ENCODE data around the gene PTPRK. TPM values are rescaled to one million over a fixed set of nuclear protein-coding genes. Genes with fewer than 3 reads are reported as not detected.
A peak's percentile ranks its signal among the peaks of the same experiment; 100 is the strongest.

Gene PTPRK
- total RNA-seq, 1 experiment from 2014 or later: 53.8 TPM

DNA sequence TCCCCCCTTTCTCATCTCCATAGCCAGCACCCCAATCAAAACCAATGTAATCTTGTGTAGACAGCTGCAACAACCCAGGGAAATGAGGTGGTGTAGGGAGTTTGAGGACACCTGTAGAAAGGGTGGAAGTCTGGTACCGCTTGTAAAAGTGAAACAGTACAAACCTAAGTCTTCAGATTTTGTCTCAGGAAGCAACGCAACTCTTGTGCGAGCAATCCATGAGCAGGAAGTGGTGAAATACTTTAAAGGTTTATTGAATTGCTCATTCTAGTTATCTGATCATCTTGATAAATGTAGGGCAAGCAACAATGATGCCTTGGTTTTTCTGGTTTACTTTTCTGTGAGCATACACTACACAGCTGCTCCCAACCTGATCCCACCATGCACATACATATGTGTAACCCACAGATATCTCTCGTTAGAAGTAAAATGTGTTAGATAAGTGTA, 548.4 kb downstream of the PTPRK start:
- H3K79me2 ChIP-seq (ENCODE audit: low read length): no peaks in the 10 kb centered on the region
- TF ChIP-seq, protein P1, sequence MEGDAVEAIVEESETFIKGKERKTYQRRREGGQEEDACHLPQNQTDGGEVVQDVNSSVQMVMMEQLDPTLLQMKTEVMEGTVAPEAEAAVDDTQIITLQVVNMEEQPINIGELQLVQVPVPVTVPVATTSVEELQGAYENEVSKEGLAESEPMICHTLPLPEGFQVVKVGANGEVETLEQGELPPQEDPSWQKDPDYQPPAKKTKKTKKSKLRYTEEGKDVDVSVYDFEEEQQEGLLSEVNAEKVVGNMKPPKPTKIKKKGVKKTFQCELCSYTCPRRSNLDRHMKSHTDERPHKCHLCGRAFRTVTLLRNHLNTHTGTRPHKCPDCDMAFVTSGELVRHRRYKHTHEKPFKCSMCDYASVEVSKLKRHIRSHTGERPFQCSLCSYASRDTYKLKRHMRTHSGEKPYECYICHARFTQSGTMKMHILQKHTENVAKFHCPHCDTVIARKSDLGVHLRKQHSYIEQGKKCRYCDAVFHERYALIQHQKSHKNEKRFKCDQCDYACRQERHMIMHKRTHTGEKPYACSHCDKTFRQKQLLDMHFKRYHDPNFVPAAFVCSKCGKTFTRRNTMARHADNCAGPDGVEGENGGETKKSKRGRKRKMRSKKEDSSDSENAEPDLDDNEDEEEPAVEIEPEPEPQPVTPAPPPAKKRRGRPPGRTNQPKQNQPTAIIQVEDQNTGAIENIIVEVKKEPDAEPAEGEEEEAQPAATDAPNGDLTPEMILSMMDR (conservative IDR thresholded peaks at IDR 0.05; ENCODE audit: low read depth, low read length): no peak
- TF ChIP-seq EZH2 (IDR thresholded peaks at IDR 0.05; ENCODE audit: low read length, unreplicated experiment) (no peak), EZH2phosphoT487 (IDR thresholded peaks at IDR 0.05; ENCODE audit: borderline replicate concordance, low read length) (no peak)
- peak overlapping the region; percentile 45; the same call in 1 of the 2 replicates for H3K4me3 ChIP-seq (ENCODE audit: low read length)
- H3F3A ChIP-seq (ENCODE audit: low read length, unreplicated experiment): no peaks in the 10 kb centered on the region
- DNase-seq (peak; percentile 89), ATAC-seq (peak; percentile 94)
- H3K9ac ChIP-seq (ENCODE audit: low read length): 0 out of 2 replicates have a peak overlapping the region, but pooled peaks have one; percentile 23
- H3K27me3 ChIP-seq (ENCODE audit: low read length): no peaks in the 10 kb centered on the region
- BruUV-seq (replicated peaks): no TSS peak
- ChIA-PET POLR2A (ENCODE audit: unreplicated experiment) (no interaction called here), CTCF (no interaction called here)
- H4K20me1 ChIP-seq (ENCODE audit: low read length): no peaks in the 10 kb centered on the region
- peak overlapping the region; percentile 76 for H3K4me2 ChIP-seq (ENCODE audit: low read length)
- no peaks in the 10 kb centered on the region for H3K9me2 ChIP-seq (replicated peaks; ENCODE audit: low read length)
- peaks cover 18% of the 10 kb centered on the region for H3K4me1 ChIP-seq (ENCODE audit: insufficient read depth, low read length)
- no peaks in the 10 kb centered on the region for H3K9me3 ChIP-seq (ENCODE audit: low read length)
- H3K36me3 ChIP-seq (ENCODE audit: low read depth, low read length): no peaks in the 10 kb centered on the region; the same call in none of the 2 replicates
- H3K27ac ChIP-seq (ENCODE audit: low read length): peak overlapping the region; percentile 85
- intact Hi-C loops (cut with micrococcal nuclease): loop anchor here (1.0 to 2.0 kb wide), 2 partner anchors 112 to 235 kb away; no protein-coding TSS in a partner anchor
- H2AFZ ChIP-seq (ENCODE audit: low read length): peak overlapping the region; percentile 52; the same call in 1 of the 2 replicates

DNA sequence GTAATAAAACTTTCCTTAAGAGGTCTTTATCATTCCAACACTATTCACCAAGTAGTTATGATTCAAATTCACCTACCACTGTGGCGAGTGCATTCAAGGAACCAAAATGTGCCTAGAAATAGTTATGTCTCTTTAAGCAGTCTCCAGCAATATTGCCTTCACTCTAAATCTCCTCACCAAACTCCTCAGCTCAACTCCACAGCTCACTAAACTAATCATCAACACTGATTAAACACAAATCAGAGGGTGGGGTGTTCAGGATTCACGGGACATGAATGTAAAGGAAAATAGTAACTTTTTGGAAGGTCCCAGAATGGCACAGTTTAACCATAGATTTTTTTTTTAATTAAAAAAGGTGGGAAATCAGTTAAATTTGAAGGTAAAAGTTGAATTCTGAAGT, 549.0 kb downstream of the PTPRK start:
- Histone ChIP-seq H3K27ac (ENCODE audit: low read length) (peak overlapping the region; percentile 85), H3K4me3 (ENCODE audit: low read length) (peak overlapping the region; percentile 42; the same call in 1 of the 2 replicates), H3K79me2 (ENCODE audit: low read length) (no peaks in the 10 kb centered on the region), H3F3A (ENCODE audit: low read length, unreplicated experiment) (no peaks in the 10 kb centered on the region), H3K4me2 (ENCODE audit: low read length) (peak overlapping the region; percentile 76), H2AFZ (ENCODE audit: low read length) (no peak overlapping the region), H3K9ac (ENCODE audit: low read length) (0 out of 2 replicates have a peak overlapping the region, but pooled peaks have one; percentile 23), H3K9me3 (ENCODE audit: low read length) (no peaks in the 10 kb centered on the region), H3K4me1 (ENCODE audit: insufficient read depth, low read length) (peaks cover 18% of the 10 kb centered on the region), H3K36me3 (ENCODE audit: low read depth, low read length) (no peaks in the 10 kb centered on the region; the same call in none of the 2 replicates), H4K20me1 (ENCODE audit: low read length) (no peaks in the 10 kb centered on the region), H3K9me2 (replicated peaks; ENCODE audit: low read length) (no peaks in the 10 kb centered on the region), H3K27me3 (ENCODE audit: low read length) (no peaks in the 10 kb centered on the region)
- no peak for DNase-seq
- no peak for ATAC-seq
- BruUV-seq (replicated peaks): no TSS peak
- intact Hi-C loops (cut with micrococcal nuclease): no loop called here
- TF ChIP-seq EZH2 (IDR thresholded peaks at IDR 0.05; ENCODE audit: low read length, unreplicated experiment) (no peak), EZH2phosphoT487 (IDR thresholded peaks at IDR 0.05; ENCODE audit: borderline replicate concordance, low read length) (no peak)
- TF ChIP-seq, protein P1 (conservative IDR thresholded peaks at IDR 0.05; ENCODE audit: low read depth, low read length): no peak
- ChIA-PET POLR2A (ENCODE audit: unreplicated experiment) (no interaction called here), CTCF (no interaction called here)

DNA sequence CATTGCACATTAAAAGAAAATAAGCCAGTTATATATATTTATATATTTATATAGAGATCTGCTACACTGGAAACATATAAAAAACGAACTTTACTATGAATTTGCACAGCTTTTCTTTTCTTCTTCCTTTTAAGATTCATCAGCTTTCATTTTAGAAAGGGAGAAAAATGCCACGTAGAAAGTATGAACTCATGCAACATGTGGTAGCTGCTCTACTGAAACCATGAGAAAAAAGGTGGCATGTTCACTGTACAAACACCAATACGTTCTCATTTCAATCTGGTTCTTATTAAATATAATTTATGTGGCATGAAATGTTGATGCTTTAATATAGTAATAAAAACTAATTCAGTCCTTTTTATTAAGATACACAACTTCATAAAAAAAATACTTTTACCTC, 550.7 kb downstream of the PTPRK start:
- POLR2A ChIA-PET (ENCODE audit: unreplicated experiment): no interaction called here
- no peak overlapping the region for H3K9ac ChIP-seq (ENCODE audit: low read length)
- intact Hi-C loops (cut with micrococcal nuclease): no loop called here
- CTCF ChIA-PET: no interaction called here
- H3K79me2 ChIP-seq (ENCODE audit: low read length): no peaks in the 10 kb centered on the region
- peaks cover 18% of the 10 kb centered on the region for H3K4me1 ChIP-seq (ENCODE audit: insufficient read depth, low read length)
- DNase-seq (no peak), ATAC-seq (no peak)
- H3K9me2 ChIP-seq (replicated peaks; ENCODE audit: low read length): no peaks in the 10 kb centered on the region
- no peak overlapping the region for H3K27ac ChIP-seq (ENCODE audit: low read length)
- no peak overlapping the region for H3K4me2 ChIP-seq (ENCODE audit: low read length)
- no peak overlapping the region for H3K4me3 ChIP-seq (ENCODE audit: low read length)
- no peaks in the 10 kb centered on the region for H3K27me3 ChIP-seq (ENCODE audit: low read length)
- no peaks in the 10 kb centered on the region; the same call in none of the 2 replicates for H3K36me3 ChIP-seq (ENCODE audit: low read depth, low read length)
- no peaks in the 10 kb centered on the region for H3F3A ChIP-seq (ENCODE audit: low read length, unreplicated experiment)
- no peak overlapping the region for H2AFZ ChIP-seq (ENCODE audit: low read length)
- no peaks in the 10 kb centered on the region for H4K20me1 ChIP-seq (ENCODE audit: low read length)
- TF ChIP-seq EZH2 (IDR thresholded peaks at IDR 0.05; ENCODE audit: low read length, unreplicated experiment) (no peak), EZH2phosphoT487 (IDR thresholded peaks at IDR 0.05; ENCODE audit: borderline replicate concordance, low read length) (no peak)
- BruUV-seq (replicated peaks): no TSS peak
- H3K9me3 ChIP-seq (ENCODE audit: low read length): no peaks in the 10 kb centered on the region

Data from PC-3 (cell line).